T-helper 2 cell treated with Interferon-gamma antibody and Interleukin-4, amounts not matched to agents 5 μg/mL and 100 μg/mL, for 36 hours (primary cell): ENCODE measurements around the gene REG4.

ENCODE experiments used
- DNase-seq: peaks from one replicate; pipeline ENCODE4 v3.0.0; 2021; ENCODE audit warnings: low spot score
- H3K27ac Mint-ChIP-seq: one replicate; pipeline ENCODE4 v1.8.0; 2021; ENCODE audit warnings: mild to moderate bottlenecking, mixed read lengths
- H3K27me3 Mint-ChIP-seq: one replicate; pipeline ENCODE4 v1.8.0; 2021; ENCODE audit warnings: low read depth, mixed read lengths
- H3K36me3 Mint-ChIP-seq: one replicate; pipeline ENCODE4 v1.8.0; 2021; ENCODE audit warnings: low read depth, mixed read lengths
- H3K4me1 Mint-ChIP-seq: one replicate; pipeline ENCODE4 v1.8.0; 2021; ENCODE audit warnings: low read depth, mixed read lengths
- H3K4me3 Mint-ChIP-seq: one replicate; pipeline ENCODE4 v1.8.0; 2022; ENCODE audit warnings: mild to moderate bottlenecking, moderate library complexity, mixed read lengths
- H3K9me3 Mint-ChIP-seq: one replicate; pipeline ENCODE4 v1.8.0; 2021; ENCODE audit warnings: mixed read lengths

REG4 gene

GRCh38 chr1:119781434-119782210 lies 29.6 kb downstream of the REG4 start:
- Mint-ChIP-seq H3K9me3 (no peaks in the 10 kb centered on the region), H3K4me1 (peaks cover 30% of the 10 kb centered on the region), H3K27me3 (peaks cover 46% of the 10 kb centered on the region), H3K27ac (no peak overlapping the region), H3K4me3 (no peak overlapping the region), H3K36me3 (no peaks in the 10 kb centered on the region)
- no peak for DNase-seq

DNA sequence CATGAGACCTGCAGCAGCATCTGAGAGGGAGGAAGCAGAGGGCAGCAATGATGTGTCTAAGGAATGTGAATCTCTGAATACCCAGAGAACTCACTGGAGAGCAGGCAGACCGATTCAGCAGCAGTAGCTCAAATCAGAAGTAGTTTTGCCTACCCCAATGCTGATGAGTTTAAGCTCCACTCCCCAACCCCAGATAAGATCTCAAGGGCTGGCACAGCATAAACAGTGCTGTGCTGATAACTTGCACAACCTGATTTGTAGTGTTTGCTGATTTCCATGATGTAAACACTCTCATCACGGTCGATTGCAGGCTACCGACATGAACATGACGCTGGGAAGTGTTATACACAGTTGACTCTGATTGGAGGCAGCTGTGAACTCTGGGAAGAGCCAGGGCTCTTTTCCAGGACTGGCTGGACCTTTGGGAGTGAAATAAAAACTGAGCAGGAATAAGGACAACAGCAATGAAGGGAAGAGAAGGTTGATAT lies 31.3 kb downstream of the REG4 start:
- no peaks in the 10 kb centered on the region for H3K36me3 Mint-ChIP-seq
- H3K27me3 Mint-ChIP-seq = peaks cover 48% of the 10 kb centered on the region
- peaks cover 18% of the 10 kb centered on the region for H3K4me1 Mint-ChIP-seq
- no peak for DNase-seq
- H3K4me3 Mint-ChIP-seq = no peak overlapping the region
- H3K9me3 Mint-ChIP-seq = no peaks in the 10 kb centered on the region
- H3K27ac Mint-ChIP-seq = no peak overlapping the region

DNA sequence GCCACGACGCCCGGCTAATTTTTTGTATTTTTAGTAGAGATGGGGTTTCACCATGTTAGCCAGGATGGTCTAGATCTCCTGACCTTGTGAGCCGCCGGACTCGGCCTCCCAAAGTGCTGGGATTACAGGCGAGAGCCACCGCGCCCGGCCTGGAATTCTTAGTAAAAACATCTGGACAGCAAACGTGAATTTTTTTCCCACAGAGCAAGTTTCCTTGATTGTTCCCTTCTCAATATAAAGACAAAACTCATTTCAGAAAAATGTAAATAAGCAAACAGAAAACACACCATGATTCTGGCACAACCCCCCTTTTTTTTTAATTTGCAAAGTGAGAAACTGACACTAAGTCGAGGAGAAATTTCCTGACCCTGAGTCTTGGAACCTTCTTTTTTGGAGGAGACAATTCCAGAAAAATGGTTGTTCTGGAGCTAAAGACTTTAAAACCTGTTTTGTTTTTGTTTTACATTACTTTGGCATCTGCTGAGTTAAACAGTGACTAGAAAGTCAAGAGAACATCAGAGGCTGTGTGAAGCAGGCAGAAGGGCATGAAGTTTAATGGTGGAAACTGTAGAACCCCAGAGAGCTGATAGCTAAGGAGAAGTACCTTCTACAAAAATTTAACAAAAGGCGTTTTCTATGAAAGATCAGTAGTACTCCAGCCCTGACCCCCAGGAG lies 32.2 kb downstream of the REG4 start:
- Mint-ChIP-seq H3K9me3 (no peaks in the 10 kb centered on the region), H3K4me3 (no peak overlapping the region), H3K27me3 (peaks cover 44% of the 10 kb centered on the region), H3K36me3 (no peaks in the 10 kb centered on the region), H3K4me1 (peaks cover 17% of the 10 kb centered on the region), H3K27ac (no peak overlapping the region)
- no peak for DNase-seq

GRCh38 chr1:119778359-119778758 lies 32.9 kb downstream of the REG4 start:
- DNase-seq = no peak
- Mint-ChIP-seq H3K36me3 (no peaks in the 10 kb centered on the region), H3K27ac (no peak overlapping the region), H3K4me3 (no peak overlapping the region), H3K27me3 (peaks cover 42% of the 10 kb centered on the region), H3K9me3 (no peaks in the 10 kb centered on the region), H3K4me1 (peaks cover 12% of the 10 kb centered on the region)

DNA sequence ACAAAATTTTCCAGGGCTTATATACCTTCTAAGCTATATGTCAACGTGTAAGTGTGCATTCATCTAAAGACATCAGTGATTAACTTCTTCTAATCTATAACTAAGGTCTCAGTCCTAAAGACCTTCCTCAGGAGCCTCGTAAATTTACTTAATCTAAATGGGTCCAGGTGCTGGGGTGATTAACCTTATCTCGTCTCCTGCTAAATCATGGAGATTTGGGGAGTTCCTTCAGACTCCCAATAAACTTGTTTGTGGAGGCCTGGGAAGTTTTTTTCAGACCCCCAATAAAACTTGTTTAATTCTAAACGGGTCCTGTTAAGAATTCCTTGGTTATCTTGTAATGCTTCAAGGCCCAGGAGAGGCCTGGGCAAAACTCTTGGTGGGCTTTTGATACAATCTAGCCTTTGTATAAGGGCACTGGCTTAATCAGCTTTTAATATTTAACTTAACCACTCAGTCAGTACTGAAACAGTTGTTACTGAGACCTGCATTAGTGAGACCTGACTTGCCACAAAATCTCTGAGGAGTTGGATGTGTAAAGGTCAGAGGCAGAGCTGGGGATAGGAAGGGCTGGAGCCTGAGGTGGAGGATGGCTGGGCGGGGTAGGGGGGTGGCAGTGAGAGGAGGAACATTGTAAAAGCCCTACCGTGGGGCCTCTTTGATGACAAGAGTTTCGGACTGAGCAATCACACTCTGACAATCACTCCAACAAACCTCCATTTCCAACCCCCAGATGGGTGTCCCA lies 36.3 kb downstream of the REG4 start:
- no peaks in the 10 kb centered on the region for H3K9me3 Mint-ChIP-seq
- DNase-seq = no peak
- H3K27ac Mint-ChIP-seq = no peak overlapping the region
- no peaks in the 10 kb centered on the region for H3K36me3 Mint-ChIP-seq
- H3K27me3 Mint-ChIP-seq = peaks cover 22% of the 10 kb centered on the region
- no peak overlapping the region for H3K4me3 Mint-ChIP-seq
- peaks cover 3% of the 10 kb centered on the region for H3K4me1 Mint-ChIP-seq

GRCh38 chr1:119773711-119774241 lies 37.5 kb downstream of the REG4 start:
- no peak overlapping the region for H3K4me3 Mint-ChIP-seq
- no peaks in the 10 kb centered on the region for H3K36me3 Mint-ChIP-seq
- H3K4me1 Mint-ChIP-seq = no peaks in the 10 kb centered on the region
- DNase-seq = no peak
- peaks cover 20% of the 10 kb centered on the region for H3K27me3 Mint-ChIP-seq
- no peaks in the 10 kb centered on the region for H3K9me3 Mint-ChIP-seq
- no peak overlapping the region for H3K27ac Mint-ChIP-seq

DNA sequence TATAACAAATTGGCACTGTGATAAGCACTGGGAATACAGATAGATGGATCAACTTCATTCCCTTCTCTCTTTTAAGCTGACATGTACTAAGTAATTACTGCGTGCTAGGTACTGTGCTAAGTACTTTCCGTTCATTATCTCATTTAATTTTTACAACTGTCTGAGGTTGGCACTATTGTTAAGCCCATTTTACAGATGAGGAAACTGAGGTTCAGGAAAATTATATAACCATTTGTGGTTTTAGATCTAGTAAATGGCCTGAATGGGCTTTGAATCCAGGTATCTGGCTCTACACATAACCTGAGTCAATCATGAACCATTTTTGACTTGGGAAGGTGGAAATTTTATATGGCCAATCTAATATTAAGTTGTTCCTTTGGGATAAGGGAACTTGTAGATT lies 39.0 kb downstream of the REG4 start:
- H3K27me3 Mint-ChIP-seq = peaks cover 30% of the 10 kb centered on the region

DNA sequence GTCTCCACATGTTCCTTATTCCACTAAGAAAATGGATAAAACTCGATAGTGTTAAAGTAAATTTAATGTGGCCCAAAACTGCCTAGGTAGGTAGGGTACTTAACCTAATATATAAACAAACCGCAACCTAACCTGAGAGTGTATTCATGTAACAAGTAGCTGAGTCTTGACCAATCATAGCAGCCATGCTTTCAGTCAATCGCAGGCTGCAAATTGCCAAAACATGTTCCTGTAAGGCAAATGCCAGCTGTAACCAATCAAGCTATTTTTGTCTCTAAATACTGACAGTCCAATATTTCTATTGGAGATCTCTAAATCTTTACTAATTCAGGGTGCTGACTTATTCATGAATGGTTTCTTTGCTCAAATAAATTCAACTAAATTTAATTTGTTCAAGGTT lies 39.5 kb downstream of the REG4 start:
- DNase-seq = no peak
- no peak overlapping the region for H3K4me3 Mint-ChIP-seq
- H3K9me3 Mint-ChIP-seq = no peaks in the 10 kb centered on the region
- H3K27ac Mint-ChIP-seq = no peak overlapping the region
- H3K4me1 Mint-ChIP-seq = no peaks in the 10 kb centered on the region
- no peaks in the 10 kb centered on the region for H3K36me3 Mint-ChIP-seq
- H3K27me3 Mint-ChIP-seq = peaks cover 34% of the 10 kb centered on the region

More for the DNA sequence above, 39.0 kb downstream of the REG4 start:
- DNase-seq = no peak
- no peaks in the 10 kb centered on the region for H3K36me3 Mint-ChIP-seq
- no peaks in the 10 kb centered on the region for H3K9me3 Mint-ChIP-seq
- H3K4me3 Mint-ChIP-seq = no peak overlapping the region
- no peak overlapping the region for H3K27ac Mint-ChIP-seq
- no peaks in the 10 kb centered on the region for H3K4me1 Mint-ChIP-seq

- Mint-ChIP-seq H3K36me3 (no peaks in the 10 kb centered on the region), H3K9me3 (no peaks in the 10 kb centered on the region), H3K27ac (no peak overlapping the region), H3K27me3 (peaks cover 38% of the 10 kb centered on the region), H3K4me1 (no peaks in the 10 kb centered on the region), H3K4me3 (no peak overlapping the region)
- no peak for DNase-seq
These were observed 40.2 kb downstream of the REG4 start for GRCh38 chr1:119771016-119771415.

- Mint-ChIP-seq H3K27me3 (peaks cover 53% of the 10 kb centered on the region), H3K36me3 (no peaks in the 10 kb centered on the region), H3K4me1 (no peaks in the 10 kb centered on the region), H3K9me3 (no peaks in the 10 kb centered on the region), H3K4me3 (no peak within 1 kb of the TSS), H3K27ac (no peak within 1 kb of the TSS)
- DNase-seq = no peak
These were observed 42.5 kb downstream of the REG4 start, which contains the start of gene HMGCS2 for GRCh38 chr1:119768778-119769177. TSS of gene HMGCS2 (minus strand) at chr1:119768905. CDS start at chr1:119768844, 61 bp downstream.

DNA sequence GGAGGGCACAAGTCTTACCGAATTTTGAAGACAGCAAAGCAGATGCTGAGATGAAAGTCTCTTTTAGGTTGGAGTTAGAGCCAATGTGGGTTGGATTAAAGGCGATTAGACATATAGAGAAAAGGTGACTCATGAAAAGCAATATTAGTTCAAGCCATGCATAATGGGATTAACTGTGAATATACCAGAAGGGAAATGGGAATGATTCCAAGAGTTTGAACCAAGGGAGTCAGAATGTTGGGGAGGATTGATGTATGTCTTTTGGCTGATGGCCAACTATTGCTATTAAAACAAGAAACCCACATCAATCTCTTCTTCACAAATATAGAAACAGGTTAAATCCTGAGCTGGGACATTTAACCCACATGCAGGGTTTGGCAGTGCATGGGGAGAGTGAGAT lies 43.8 kb downstream of the REG4 start:
- Mint-ChIP-seq H3K36me3 (no peaks in the 10 kb centered on the region), H3K4me1 (no peaks in the 10 kb centered on the region), H3K27ac (no peak overlapping the region), H3K4me3 (no peak overlapping the region), H3K9me3 (no peaks in the 10 kb centered on the region), H3K27me3 (peaks cover 54% of the 10 kb centered on the region)
- DNase-seq = no peak

DNA sequence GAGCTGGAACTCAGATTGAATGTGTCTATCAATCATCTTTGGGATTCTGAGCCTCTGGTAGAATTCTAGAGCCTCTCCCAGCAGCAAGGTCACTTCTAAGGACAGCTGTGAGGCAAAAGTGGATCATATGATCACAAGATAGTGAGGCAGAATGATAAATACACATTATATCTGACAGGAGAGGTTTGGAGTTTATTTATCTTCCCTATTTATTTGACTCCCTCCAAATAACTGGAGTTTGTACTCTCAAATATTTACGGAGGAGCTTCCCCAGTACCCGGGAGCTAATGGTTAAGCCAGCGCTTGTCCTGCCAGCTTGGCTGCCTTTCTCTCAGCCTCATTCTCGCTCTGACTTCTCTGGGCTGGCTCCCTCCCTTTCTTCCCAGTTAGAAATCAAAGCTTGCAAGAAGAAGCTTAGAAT lies 44.9 kb downstream of the REG4 start:
- Mint-ChIP-seq H3K4me3 (no peak overlapping the region), H3K27ac (no peak overlapping the region), H3K4me1 (no peaks in the 10 kb centered on the region), H3K36me3 (no peaks in the 10 kb centered on the region), H3K9me3 (no peaks in the 10 kb centered on the region), H3K27me3 (peaks cover 53% of the 10 kb centered on the region)
- no peak for DNase-seq

- DNase-seq = no peak
- H3K4me3 Mint-ChIP-seq = no peak overlapping the region
- peaks cover 59% of the 10 kb centered on the region for H3K27me3 Mint-ChIP-seq
- H3K4me1 Mint-ChIP-seq = no peaks in the 10 kb centered on the region
- no peaks in the 10 kb centered on the region for H3K9me3 Mint-ChIP-seq
- no peak overlapping the region for H3K27ac Mint-ChIP-seq
- H3K36me3 Mint-ChIP-seq = no peaks in the 10 kb centered on the region
These were observed 47.0 kb downstream of the REG4 start for GRCh38 chr1:119764220-119764619.

GRCh38 chr1:119762953-119763352 lies 48.3 kb downstream of the REG4 start:
- Mint-ChIP-seq H3K9me3 (no peaks in the 10 kb centered on the region), H3K27me3 (peaks cover 54% of the 10 kb centered on the region), H3K4me3 (no peak overlapping the region), H3K4me1 (peaks cover 2% of the 10 kb centered on the region), H3K36me3 (no peaks in the 10 kb centered on the region), H3K27ac (no peak overlapping the region)
- no peak for DNase-seq
